Astrocyte of the cerebellum (primary cell): Measurements from ENCODE around the gene OPCML.

ENCODE experiments used
- DNase-seq: peaks from one replicate; pipeline ENCODE4 v3.0.0-alpha.2; 2011; ENCODE audit warnings: low read depth
- H3K4me3 ChIP-seq: 2 replicates; pipeline ENCODE4 v1.5.1; 2011; ENCODE audit warnings: mild to moderate bottlenecking, low read depth, low read length, moderate library complexity
- CTCF ChIP-seq: IDR thresholded peaks from 2 replicates; pipeline ENCODE4 v1.5.1; 2012; ENCODE audit warnings: low read length, low read depth, moderate library complexity, mild to moderate bottlenecking; ENCODE audit errors: missing control alignments
- in situ Hi-C: cut with HindIII; loops from 2 replicates; pipeline ENCODE4 v1.10.0; 2017; ENCODE audit warnings: low sequenced_read_pairs

OPCML gene

GRCh38 chr11:132809070-132809469 lies 723.2 kb downstream of the OPCML start:
- no peak overlapping the region for H3K4me3 ChIP-seq
- TF ChIP-seq CTCF: no peak
- DNase-seq: no peak
- in situ Hi-C loops: no loop called here

- no peak for TF ChIP-seq CTCF
- no peak overlapping the region for H3K4me3 ChIP-seq
- in situ Hi-C loops: no loop called here
- no peak for DNase-seq
Observed at GRCh38 chr11:132804258-132804657, 728.0 kb downstream of the OPCML start.

- no peak overlapping the region for H3K4me3 ChIP-seq
- no peak for DNase-seq
- in situ Hi-C loops: no loop called here
- no peak for TF ChIP-seq CTCF
Observed at GRCh38 chr11:132803436-132803835, 728.9 kb downstream of the OPCML start.

GRCh38 chr11:132802947-132803346 lies 729.4 kb downstream of the OPCML start:
- in situ Hi-C loops: no loop called here
- DNase-seq: no peak
- no peak overlapping the region for H3K4me3 ChIP-seq
- no peak for TF ChIP-seq CTCF

GRCh38 chr11:132793831-132794230 lies 738.5 kb downstream of the OPCML start:
- DNase-seq: no peak
- no peak overlapping the region for H3K4me3 ChIP-seq
- in situ Hi-C loops: no loop called here
- TF ChIP-seq CTCF: no peak

- TF ChIP-seq CTCF: no peak
- no peak for DNase-seq
- in situ Hi-C loops: no loop called here
- H3K4me3 ChIP-seq: no peak overlapping the region
Observed at GRCh38 chr11:132792341-132793140, 739.8 kb downstream of the OPCML start.

- no peak overlapping the region for H3K4me3 ChIP-seq
- no peak for DNase-seq
- in situ Hi-C loops: no loop called here
- TF ChIP-seq CTCF: no peak
Observed at GRCh38 chr11:132790971-132791370, 741.3 kb downstream of the OPCML start.
